PFSK-1 (cell line): Measurements from ENCODE around the gene NUDT8.

Experiments used
- POLR2AphosphoS5 ChIP-seq: IDR thresholded peaks from 2 replicates; pipeline ENCODE4 v1.6.1; 2012; ENCODE audit warnings: low read depth, mild to moderate bottlenecking, control low read depth, low read length, moderate library complexity
- REST ChIP-seq, 2 experiments: IDR thresholded peaks; 2 replicates each; pipeline versions ENCODE4 v1.6.1 to v1.8.0; 2011 to 2012; ENCODE audit warnings: low read depth in 2 of 2, low read length in 2 of 2, control low read depth in 1 of 2, inconsistent platforms in 1 of 2, mild to moderate bottlenecking in 1 of 2, moderate library complexity in 1 of 2; ENCODE audit not compliant: insufficient read depth in 1 of 2
- TAF1 ChIP-seq: IDR thresholded peaks from 2 replicates; pipeline ENCODE4 v1.6.1; 2012; ENCODE audit warnings: low read length, control low read depth, borderline replicate concordance; ENCODE audit not compliant: insufficient read depth

DNA sequence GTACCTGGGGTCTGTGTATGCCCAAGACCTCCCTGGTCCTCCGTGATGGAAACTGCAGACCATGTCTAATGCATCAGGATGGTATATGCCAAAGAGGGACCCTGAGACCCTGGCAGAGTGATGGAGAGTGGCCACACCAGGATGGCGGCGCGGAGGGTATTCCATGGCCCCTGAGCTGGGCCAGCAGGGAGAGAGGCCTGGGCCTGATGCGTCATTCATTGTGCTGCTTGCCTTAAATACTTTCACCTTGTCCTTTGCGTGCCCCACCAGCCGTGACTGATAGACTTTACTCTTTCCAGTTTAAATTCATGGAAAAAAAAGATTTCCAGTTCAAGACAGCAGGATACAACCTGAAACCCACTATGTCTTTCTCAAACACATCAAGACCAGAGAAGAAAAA lies 28.6 kb downstream of the NUDT8 start:
- no peak for TF ChIP-seq POLR2AphosphoS5
- TF ChIP-seq REST (IDR thresholded peaks at IDR 0.05; ENCODE audit: insufficient read depth in 1 of 2, low read depth in 2 of 2, low read length in 2 of 2): no peak
- no peak for TF ChIP-seq TAF1
